GM19324 (cell line): Measurements from ENCODE around the gene ZFP90.

Experiments used
- ATAC-seq: cut with Tn5 transposase; IDR thresholded peaks from one replicate; pipeline ENCODE4 v1.9.1; 2021; ENCODE audit warnings: mild to moderate bottlenecking, moderate library complexity; ENCODE audit not compliant: unreplicated experiment, low FRiP score

The ZFP90 gene

GRCh38 chr16:68575082-68575481 is 36.0 kb downstream of the ZFP90 start:
- ATAC-seq = no peak

GRCh38 chr16:68577352-68577853 is 38.3 kb downstream of the ZFP90 start:
- no peak for ATAC-seq

- no peak for ATAC-seq
Observed at GRCh38 chr16:68590201-68590994, 51.3 kb downstream of the ZFP90 start.

GRCh38 chr16:68592466-68593337 is 53.6 kb downstream of the ZFP90 start:
- ATAC-seq = no peak

GRCh38 chr16:68596266-68596665 is 57.2 kb downstream of the ZFP90 start:
- ATAC-seq = no peak

GRCh38 chr16:68599586-68599985 is 60.5 kb downstream of the ZFP90 start:
- no peak for ATAC-seq

- ATAC-seq = no peak
Observed at GRCh38 chr16:68605746-68606145, 66.7 kb downstream of the ZFP90 start.

- ATAC-seq = no peak
Observed at GRCh38 chr16:68607443-68607842, 68.4 kb downstream of the ZFP90 start.

GRCh38 chr16:68608330-68608729 is 69.2 kb downstream of the ZFP90 start:
- ATAC-seq = no peak

- ATAC-seq = no peak
Observed at GRCh38 chr16:68612996-68613395, 73.9 kb downstream of the ZFP90 start.

GRCh38 chr16:68617734-68618133 is 78.6 kb downstream of the ZFP90 start:
- no peak for ATAC-seq
